Measurements from ENCODE around the gene COX6A2.
"Not testable (repeated sequence)": the region's sequence is repeated elsewhere in the genome, so short reads cannot be mapped to it uniquely, and the experiment has no call there.

Gene COX6A2

GRCh38 chr16:31461921-31462804 lies 34.0 kb upstream of the COX6A2 start:
- no peak for DNase-seq

DNA sequence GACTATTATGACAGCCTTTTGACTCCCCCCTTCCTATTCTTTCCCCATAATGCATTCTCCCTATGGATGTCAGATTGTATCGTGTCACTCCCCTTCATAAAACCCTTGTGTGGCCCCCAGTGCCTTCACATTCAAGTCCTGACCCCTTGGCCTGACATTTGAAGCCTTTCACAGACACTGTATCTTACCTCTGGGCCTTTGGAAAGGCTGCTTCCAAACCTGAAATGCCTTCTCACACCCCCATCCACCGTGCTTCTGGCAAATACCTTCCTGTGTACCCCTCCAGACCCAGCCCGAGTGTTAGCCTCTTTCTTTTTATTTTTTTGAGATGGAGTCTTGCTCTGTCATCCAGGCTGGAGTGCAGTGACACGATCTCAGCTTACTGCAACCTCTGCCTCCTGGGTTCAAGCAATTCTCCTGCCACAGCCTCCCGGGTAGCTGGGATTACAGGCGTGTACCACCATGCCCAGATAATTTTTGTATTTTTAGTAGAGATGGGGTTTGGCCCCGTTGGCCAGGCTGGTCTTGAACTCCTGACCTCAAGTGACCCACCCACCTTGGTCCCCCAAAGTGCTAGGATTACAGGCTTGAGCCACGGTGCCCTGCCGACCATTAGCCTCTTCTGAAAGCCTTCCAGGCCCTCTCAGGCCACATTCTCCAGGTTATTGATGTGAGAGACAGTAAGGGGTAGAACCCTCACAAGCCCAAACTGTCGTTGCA lies 33.2 kb upstream of the COX6A2 start:
- DNase-seq = no peak

DNA sequence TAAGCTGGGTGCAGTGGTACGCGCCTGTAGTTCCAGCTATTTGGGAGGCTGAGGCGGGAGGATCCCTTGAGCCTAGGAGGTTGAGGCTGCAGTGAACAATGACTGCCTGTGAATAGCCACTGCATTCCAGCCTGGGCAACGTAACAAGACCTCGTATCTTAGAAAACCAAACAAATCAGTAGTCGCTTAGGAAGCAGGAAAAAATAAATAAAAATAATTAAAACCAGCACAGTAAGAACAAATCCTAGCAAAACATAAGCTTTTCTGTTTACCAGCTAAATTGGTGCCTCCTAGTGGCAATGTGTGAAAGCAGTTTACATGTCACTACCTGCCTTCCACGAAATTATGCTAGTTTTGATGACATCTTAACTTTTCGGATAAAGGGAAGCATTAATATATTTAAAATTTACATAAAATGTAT lies 32.4 kb upstream of the COX6A2 start:
- DNase-seq = peak; percentile 47

DNA sequence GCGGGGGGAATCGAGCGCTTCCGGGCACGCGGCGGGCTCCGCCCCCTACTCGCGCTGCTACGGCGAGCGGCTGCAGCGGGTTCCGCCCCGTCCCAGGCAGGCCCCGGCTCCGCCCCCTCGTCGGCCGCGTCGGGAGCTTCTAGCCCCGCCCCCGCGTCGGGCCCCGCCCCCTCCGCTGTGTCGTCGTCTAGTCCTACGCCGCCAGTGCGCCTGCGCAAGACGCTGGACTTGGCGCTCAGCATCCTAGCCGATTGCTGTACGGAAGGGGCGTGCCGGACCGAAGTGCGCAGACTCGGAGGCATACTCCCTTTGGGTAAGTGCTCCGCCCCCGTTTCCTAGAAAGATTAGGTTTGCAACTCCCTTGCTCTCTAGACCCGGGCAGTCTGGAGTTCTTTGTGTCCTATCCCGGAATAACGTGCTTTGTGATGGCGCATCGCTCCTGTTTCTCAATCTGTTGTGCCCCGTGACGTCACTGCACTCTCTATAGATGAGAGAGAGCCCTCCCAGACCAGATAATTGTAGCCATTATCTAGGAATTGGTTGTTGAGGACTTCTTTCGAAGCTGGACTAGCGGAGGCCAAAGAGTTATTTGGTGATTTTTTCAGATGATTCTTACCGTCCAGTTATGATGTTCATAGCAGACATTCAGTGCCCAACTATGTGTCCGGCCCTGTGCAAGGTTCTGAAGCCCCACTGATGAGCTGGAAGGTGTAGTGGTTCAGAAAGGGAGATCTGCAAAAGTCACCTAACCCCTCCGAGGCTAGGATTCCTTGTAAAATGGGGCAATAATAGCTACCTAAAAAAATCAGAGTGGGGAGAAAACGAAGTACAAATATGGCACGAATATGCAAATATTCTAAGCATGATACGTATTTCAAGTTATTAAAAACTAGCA lies 31.8 kb upstream of the COX6A2 start:
- peak; percentile 99 for DNase-seq

- DNase-seq = peak; percentile 98
These were observed 30.9 kb upstream of the COX6A2 start, which contains the start of gene ARMC5 for GRCh38 chr16:31458844-31459686. Gene ARMC5, plus strand, starts transcription at chr16:31459501. Its CDS starts 24 bp downstream, at chr16:31459525.

DNA sequence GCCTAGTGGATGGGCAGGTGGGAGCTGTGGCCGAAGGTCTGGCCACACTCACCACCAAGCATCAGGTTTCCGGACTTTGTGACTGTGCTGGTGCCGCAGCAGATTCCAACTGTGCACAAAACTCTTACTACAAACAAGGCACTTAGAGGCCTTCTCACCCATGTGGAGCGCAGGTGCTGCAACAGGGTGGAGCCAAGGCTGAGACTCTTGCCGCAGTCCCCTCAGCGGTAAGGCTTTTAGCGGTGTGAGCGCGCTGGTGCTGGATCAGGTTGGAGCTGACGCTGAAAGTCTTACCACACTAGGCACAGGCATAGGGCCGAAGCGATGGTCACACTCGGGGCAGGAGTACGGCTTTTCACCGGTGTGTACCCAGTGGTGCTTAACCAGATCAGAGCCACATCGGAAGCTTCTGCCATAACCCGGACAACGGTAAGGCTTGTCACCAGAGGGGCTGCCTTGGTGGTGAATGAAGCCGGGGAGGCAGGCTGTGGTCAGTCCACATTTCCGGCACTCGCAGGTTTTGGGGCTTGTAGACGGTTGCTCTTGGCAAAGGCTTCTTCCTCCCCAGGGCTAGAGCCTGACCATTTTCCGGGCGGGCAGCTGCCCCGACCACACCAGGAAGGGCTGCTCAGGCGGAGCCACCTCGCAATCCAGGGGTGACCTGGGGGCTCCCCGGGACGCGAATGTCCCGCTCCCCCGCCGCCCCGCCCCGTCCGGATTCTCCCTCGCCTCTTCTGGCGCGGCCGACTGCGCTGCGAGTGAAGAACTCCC lies 30.1 kb upstream of the COX6A2 start:
- DNase-seq = peak; percentile 66

DNA sequence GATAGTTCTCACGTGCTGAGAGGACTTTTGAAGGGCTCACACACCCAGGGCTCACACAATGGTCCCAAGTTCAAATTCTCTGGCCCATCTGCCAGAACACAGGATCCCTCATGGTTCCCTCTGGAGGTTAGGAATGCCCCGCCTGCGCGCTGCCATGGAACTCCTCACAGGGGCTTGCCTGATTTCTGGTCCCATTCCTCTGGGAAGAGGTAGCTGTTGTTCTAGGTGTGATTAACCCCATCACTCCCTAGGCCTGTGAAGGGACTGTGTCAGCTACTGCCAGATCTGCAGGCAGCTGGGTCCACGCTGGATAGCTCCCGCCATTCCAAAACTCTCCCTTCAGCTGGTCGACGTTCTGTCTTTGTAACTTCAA lies 28.8 kb upstream of the COX6A2 start:
- DNase-seq = no peak

DNA sequence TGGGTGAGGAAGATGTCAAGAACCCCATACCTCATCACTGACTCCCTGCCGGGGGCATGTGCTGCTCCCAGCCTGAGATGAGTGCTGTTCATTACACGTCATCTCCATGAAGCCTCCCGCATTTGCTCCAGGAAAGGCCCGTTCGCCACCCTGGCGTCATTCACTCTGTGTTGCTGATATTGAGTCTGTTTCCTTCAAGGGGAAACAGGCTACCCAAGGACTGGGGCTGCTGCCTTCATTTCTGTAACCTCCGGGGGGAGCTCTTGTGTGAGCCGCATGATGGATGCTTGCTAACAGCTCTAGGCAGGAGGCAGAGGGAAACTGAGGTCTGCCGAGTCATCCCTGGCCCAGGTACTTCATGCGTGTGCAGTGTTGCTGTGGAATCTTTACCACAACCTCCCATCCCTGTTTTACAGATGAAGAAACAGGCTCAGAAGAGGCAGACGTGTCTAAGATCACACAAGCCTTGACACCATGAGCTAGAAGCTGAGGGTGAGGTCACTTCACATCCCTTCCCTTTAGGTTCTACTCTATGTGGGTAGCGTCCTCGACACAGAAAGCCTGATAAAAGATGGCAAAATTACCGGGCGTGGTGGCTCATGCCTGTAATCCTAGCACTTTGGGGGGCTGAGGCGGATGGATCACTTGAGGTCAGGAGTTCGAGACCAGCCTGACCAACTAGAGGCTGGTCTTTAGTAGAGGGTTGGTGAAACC lies 27.6 kb upstream of the COX6A2 start:
- peak; percentile 49 for DNase-seq

GRCh38 chr16:31453255-31454204 lies 25.4 kb upstream of the COX6A2 start:
- no peak for DNase-seq

DNA sequence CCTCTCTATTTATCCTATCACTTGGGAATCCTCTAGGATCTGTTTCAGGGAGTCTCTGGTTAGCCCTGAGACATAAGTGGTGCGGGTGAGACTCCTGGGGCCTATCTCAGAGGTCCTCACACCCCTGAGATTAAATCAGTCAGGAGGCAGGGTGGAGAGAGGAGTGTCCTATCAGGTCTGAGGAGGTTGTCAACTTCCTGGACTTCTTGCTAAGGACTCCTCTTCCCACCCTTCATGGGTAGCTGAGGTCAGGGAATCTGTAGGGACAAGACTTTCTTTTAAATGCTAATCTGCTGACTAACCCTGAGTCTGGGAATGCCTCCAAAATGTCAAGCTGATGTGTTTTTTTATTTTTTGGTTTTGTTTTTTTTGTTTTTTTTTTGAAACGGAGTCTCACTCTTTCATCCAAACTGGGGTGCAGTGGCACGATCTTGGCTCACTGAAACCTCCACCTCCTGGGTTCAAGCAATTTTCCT lies 24.5 kb upstream of the COX6A2 start:
- DNase-seq = no peak

GRCh38 chr16:31451681-31452351 lies 23.7 kb upstream of the COX6A2 start:
- peak; percentile 89 for DNase-seq

DNA sequence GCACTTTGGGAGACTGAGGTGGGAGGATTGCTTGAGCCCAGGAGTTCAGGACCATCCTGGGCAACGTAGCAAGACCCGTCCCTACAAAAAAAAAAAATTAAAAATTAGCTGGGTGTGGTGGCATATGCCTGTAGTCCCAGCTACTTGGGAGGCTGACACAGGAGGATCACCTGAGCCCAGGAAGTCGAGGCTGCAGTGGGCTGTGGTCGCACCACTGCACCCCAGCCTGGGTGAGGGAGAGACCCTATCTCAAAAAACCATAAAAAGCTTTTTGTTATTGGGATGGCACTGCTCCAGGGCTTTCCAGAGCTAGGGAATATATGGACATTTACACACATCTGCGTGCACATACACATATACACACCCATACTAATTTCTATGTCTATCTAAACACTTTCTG lies 23.0 kb upstream of the COX6A2 start:
- no peak for DNase-seq

DNA sequence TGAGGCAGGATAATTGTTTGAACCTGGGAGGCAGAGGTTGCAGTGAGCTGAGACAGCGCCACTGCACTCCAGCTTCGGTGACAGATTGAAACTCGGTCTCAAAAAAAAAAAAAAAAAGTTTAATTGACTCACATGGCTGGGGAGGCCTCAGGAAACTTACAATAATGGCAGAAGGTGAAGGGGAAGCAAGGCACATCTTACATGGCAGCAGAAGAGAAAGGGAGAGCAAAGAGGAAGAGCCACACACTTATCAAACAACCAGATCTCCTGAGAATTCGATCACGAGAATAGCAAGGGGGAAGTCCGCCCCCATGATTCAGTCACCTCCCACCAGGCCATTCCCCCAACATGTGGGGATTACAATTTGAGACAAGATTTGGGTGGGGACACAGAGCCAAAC lies 17.8 kb upstream of the COX6A2 start:
- DNase-seq = not testable (repeated sequence)

DNA sequence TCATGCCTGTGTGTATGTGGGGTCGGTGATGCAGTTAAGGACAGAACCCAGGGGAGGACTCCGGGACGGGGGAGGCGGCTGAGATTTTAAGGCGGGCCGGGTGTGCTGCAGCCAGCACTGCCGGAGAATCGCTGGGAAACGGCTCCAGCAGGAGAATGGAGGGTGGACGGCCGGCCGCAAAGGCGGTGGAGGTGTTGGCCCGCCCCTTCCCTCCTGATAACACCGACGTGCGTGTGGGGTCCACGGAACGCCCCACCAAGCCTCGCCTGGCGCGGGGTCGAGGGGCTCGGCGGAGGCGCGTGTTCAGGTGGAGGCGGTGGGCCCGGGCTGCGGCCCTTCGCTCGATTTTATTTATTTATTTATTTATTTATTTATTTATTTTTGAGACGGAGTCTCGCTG lies 13.8 kb upstream of the COX6A2 start:
- DNase-seq = no peak

- no peak for DNase-seq
These were observed 12.5 kb upstream of the COX6A2 start for GRCh38 chr16:31440516-31441184.

DNA sequence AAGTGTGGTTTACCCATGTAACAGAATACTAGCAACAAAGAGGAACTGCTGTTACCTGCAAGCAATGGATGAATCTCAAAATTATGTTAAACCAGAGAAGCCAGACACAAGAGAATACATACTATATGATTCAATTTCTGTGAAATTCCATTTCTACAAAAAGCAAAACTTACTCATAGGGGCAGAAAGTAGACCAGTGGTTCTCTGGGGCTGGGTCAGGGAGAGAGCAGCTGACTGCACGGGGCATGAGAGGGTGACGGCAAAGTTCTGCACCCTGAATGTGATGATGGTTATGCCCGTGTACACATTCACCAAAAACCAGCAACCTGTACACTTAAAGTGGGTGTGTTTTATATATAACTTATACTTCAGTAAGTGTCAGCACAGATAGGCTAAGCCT lies 11.4 kb upstream of the COX6A2 start:
- DNase-seq = no peak

DNA sequence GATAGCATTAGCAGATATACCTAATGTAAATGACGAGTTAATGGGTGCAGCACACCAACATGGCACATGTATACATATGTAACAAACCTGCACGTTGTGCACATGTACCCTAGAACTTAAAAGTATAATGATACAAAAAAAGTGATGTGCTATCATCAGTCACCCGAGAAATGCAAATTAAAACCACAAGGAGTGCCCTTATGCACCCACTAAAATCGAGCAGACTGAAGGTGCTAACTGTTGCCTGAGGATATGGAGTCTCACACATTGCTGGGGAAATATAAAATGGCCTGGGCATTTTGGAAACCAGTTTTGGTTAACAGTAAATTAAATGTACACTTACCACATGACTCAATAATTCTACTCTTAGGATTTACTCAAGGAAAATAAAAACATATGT lies 10.9 kb upstream of the COX6A2 start:
- DNase-seq = not testable (repeated sequence)

DNA sequence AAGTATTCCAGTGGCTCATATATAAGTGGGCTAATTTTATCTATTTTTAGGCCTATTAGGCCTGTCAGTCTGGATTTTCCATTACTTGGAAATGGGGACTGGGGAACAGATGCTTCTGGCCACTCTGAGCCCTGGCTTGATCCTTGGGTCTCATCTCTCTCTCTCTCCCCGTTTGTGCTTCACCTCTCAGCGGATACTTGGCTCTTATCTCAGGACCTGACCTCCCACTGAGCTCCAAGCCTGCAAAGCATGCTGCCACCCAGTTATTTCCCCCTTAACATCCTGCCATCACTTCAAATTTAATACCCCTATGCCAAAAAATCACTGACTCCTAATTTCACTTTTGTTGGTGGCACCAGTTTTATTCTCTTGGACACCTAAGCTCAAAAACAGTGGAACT lies 10.3 kb upstream of the COX6A2 start:
- DNase-seq = peak; percentile 24
